HG02884 (cell line): Measurements from ENCODE around the gene ACTR8.

Experiments used
- ATAC-seq: cut with Tn5 transposase; IDR thresholded peaks from one replicate; pipeline ENCODE4 v1.9.1; 2021; ENCODE audit warnings: mild to moderate bottlenecking, moderate library complexity; ENCODE audit not compliant: unreplicated experiment

The ACTR8 gene

DNA sequence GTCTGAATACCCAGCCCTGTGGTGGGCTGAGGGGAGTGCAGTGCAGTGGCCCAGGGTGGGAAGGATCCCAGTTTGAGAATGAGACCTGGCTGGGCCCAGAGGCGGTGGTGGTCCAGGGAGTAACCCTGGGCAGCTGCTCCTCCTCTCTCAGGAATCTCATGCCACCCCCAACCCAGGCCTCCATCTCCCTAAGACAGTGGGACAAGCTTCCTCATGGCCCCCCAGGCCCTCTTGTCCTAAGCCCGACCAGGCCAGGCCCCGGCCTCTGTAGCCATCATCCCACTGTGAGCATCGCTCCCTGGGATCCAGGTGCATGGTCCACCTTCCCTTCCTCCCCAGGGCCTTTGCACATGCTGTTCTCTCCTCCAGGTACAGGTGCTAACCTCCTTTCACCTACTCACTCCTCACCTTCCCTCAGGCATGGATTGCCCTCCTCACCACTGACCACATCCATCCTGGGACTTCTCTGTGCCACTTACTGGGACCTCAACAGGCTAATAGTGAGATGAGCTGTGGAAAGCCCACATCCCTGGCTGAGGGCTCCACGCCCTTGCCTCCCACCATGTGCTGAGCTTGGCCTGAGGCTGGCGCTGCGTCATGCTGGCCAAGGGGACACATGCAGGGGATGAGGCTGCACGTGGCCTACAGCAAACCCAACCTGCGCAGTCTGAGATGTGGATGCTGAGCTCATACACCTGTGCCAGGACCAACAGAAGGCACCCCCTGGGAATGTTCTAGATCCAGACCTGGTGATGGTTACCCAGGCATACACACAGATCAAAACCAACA lies 45.7 kb downstream of the ACTR8 start:
- no peak for ATAC-seq

DNA sequence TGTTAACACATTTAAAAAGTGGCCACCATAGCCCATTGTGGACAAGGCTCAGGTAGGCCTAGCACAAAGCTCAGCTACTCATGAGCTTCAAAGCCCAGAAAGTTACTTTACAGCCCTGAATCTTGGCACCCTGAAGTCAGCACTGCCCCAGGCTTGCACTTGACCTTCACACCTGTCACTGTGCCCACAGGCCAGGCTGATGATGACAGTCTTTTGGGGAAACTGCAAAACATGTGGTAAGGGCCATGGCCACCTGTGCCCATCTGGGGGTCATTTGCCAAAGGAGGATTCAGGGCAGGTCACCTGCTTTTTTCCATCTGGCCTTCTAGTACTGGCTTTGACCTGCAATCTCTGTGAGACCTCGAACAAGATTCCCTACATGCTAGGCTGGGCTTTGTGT lies 46.7 kb downstream of the ACTR8 start:
- no peak for ATAC-seq

DNA sequence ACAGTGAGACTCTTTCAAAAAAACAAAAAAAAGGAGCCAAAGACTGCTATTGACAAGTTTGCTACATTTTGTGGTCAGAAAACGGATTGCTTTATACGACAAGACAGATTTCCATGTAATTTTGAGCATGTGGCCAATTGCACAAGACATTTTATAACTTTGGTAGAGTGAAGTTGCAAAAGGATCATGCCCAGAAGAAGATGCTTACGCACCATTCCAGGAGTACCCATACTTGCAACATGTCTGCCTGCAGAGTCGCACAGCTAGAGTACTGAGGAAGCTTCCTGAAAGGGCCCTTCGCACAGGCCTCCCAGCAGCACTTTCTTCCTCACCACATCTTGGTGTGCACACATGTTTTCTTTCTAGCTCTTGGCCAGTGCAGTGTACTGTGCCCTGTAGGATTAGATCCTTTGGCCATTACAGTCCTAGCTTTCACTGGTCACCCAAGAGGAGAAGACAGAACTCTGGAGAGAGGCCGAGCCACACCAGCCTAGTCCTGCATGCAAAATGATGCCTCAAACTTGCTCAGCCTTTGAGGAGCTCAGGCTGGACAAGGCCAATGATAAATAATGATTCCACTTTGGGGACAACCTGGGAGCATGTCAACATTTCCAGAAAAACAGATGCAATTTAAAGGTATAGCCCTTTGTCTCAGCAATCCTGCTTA lies 47.4 kb downstream of the ACTR8 start:
- ATAC-seq = no peak

DNA sequence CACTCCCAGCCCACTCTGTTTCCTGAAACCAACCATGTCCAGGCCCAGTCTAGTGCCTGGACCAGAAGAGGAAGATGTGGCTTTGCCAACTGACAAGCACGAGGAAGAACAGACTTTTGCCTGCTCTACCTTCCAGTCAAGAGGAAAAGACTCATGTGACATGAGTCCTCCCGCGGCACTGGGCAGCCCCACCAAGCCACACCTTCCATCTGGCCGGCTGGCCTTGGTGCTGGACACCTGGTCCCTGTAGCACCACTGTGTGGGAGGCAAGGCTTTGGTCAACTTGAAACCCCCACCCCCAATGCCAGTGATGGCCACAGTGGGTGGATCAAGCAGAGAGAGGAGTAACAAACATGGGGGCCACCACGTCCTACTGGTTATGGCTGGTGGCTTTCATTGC lies 48.3 kb downstream of the ACTR8 start:
- no peak for ATAC-seq

DNA sequence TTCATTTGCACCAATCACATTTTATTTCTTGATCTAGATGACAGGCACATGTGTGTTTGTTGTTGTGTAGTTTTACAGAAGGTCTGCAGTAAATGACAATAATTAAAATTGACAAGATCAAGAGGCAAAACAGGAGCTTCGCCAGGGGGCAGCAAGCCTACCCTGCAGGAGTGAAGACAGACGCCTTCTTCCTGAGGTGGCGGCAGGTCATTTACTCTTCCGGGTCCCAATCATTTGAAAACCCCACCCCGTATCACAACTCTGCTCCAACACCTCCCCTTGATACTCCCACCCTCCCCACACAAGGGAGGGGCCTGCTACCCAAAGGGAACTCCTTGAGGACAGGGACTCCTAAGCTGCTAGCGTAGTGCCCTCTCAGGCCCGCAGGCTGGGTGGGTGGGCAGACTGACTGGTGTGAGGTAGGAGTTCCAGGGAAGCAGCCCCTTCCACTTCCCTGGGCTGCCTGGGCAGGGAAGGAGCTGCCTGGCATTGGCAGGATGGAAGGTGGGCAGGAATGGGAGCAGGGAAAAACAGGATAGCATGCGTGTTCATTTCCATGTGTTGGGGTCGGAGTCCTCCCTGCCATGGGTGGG lies 48.8 kb downstream of the ACTR8 start:
- no peak for ATAC-seq

DNA sequence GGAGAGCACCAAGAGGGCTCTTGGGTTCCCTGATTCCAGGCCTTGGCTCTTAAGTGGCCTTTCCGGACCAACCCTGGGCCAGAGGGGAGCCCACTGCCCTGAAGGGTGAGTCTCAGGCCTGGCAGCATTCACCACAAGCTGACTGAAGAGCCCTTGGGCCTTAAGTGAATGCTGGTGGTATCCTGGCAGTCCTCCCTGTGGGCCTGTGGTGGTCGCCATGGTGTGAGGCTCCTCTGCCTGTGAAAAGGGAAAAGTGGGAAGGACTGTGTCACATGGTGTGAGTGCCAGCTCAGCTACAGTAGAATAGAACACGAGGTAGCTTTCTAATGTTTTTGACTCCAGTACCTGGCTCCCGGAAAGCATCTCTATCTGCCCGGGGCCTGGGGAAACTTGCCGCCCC lies 51.0 kb downstream of the ACTR8 start:
- no peak for ATAC-seq

DNA sequence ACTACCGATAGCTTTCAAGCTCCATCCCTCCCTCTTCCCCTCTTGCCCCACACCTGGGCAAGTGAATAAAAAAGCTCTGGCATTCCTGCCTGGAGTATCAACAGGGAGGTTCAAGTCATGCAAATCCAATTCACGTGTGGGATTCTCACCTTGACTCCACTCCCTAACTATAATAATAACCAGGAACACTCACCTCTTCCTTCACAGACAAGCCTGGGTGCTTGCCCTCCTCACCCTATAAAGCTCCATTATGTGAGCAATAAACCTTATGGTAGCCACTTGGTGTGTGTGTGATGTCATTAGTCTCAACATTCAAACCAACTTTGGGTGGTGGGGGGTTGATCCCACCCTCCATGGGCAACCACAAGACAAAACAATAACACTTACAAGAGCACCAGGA lies 52.3 kb downstream of the ACTR8 start:
- no peak for ATAC-seq

DNA sequence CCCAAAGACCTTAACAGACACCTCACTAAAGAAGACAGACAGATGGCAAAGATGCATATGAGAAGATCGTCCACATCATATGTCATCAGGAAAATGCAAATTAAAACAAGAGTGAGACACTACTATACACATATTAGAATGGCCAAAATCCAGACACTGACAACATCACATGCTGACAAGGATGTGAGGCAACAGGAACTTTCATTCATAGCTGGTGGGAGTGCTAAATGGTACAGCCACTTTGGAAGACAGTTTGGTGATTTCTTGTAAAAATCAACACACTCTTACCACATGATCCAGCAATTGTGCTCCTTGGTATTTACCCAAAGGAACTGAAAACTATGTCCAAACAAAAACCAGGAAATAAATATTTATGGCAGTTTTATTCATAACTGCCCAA lies 53.4 kb downstream of the ACTR8 start:
- ATAC-seq = no peak

DNA sequence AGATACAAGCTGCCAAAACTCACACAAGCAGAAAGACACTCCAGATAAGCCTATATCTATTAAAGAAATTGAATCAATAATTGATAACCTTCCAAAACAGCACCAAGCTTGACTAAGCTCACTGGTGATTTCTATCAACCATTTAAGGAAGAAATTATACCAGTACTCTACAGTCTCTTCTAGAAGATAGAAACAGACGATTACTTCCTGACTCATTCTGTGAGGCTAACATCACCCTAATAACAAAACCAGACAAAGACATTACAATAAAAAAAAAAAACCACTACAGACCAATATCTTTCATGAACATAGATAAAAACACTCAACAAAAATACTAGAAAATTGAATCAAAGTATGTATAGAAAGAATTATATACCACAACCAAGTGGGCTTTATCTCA lies 55.9 kb downstream of the ACTR8 start:
- no peak for ATAC-seq

DNA sequence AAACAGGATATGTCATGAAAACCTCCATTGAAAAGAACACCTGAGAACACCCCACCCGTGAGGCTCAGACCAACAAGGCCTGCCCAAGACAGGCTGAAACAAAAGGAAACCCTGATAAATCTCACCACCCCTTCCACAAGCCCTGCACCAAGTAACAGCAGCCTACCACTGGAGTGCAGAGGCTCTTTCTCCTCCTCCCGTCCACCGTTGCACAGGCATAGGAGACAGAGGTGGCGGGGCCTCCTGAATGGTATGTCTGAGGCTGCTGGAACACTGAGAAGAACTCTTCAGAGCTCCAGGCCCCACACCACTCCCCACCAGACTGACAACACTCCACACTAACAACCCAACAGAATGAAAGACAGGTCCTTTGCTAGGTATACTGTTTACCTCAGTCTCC lies 57.2 kb downstream of the ACTR8 start:
- ATAC-seq = no peak

DNA sequence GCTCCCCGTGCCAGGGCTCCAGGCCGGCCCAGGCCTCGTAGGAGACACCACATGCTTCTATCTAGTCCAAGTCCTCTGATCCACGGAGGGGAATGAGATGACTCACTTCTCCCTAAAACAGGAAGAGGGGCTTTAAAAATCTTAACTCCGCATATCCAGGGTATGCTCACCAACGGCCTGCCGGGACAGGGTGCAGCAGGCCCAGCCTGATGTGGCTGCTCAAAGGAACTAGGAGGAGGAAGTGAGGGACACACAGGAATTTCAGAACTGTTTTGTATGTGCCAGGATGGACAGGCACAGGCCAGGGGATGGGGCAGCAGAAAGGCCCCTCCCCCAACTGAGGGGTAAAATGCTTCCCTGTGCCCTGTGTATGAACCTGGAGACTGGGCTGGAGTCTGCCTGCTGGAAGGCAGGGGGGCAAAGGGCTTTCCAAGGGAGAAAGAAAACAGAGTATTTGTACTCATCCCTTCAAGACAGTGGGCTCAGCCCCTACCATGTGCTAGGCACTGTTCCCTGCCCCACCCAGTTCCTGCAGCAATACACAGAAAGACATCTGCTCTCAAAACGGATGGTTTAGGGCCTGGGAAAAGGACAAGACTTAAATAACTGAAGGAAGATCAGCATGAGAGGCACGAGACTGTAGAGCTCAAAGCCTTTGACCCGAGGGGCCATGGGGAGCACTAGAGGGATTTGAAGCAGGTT lies 57.8 kb downstream of the ACTR8 start:
- ATAC-seq = no peak

DNA sequence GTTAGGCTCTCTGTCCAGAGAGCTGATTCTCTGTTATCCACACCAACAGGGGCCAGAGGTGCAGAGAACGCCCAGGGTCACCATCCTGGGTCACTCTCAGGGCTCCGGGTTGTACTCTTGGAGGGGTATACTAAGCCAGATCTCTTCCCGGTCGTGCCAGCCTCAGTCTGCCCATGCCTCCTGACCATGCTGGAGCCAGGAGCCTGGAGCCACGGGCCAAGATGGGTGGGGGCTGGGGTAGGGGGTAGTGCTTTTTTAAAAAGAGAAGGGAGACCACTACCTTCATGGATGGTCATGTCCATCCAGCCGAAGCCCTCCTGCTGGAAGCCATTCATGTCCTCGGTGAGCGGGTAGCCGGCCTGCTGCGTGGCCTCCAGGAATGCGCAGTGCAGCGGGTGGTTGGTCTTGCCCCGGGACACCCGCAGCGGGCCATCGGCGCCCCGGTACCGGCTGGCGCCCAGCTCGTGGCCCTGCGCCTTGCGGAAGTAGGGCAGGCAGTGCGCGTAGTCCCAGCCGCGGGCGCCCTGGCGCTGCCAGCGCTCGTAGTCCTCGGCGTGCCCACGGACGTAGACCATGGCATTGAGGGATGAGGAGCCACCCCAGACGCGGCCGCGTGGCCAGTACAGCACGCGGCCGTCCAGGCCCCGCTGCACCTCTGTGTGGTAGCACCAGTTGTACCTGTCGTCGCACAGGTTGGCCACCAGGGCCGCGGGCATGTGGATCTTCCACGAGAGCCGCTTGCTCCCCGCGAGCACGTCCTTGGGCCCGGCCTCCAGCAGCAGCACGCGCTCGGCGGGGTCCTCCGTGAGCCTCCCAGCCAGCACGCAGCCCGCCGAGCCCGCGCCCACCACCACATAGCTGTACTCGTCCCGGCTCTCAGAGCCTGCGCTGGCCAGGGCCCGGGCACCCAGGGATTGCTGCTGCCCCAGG lies 58.7 kb downstream of the ACTR8 start:
- no peak for ATAC-seq

DNA sequence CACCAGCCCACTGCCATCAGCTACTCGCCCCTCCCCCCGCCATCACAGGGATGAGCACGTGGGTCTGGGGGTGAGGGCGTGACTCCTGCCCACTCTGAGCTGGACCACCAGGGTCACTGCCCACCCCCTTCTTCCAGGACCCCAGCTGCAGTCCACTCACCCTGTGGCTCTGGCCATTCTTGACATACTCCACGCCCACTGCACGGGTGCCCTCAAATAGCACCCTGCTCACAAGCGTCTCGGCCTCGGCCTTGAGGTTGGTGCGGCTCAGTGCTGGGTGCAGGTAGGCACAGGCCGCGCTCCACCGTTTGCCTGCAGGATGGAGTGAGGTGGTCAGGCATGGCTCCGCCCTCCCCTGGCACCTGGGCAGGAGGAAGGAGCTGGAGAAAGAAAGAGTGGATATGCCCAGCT lies 59.6 kb downstream of the ACTR8 start:
- no peak for ATAC-seq

DNA sequence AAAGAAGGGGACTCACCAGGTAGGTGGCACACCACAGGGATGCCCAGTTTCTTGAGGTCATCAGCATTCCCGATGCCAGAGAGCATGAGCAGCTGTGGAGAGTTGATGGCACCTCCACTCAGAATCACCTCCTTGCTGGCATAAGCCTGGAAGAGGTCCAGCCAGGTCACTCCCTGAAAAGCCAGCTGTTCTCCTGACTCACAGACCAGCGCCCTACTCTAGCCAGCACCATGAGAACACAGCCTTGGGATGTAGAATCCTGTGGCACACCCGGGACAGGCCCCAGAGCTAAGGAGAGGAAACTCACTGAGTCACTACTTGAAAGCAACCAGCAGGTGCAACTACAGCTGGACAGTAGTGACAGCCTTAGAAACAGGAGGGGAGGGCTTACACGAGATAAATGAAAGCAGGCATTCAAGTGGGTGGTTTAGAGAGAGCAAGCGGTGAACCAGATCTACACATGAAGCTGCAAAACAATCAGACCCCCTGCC lies 60.3 kb downstream of the ACTR8 start:
- ATAC-seq = peak; percentile 62

DNA sequence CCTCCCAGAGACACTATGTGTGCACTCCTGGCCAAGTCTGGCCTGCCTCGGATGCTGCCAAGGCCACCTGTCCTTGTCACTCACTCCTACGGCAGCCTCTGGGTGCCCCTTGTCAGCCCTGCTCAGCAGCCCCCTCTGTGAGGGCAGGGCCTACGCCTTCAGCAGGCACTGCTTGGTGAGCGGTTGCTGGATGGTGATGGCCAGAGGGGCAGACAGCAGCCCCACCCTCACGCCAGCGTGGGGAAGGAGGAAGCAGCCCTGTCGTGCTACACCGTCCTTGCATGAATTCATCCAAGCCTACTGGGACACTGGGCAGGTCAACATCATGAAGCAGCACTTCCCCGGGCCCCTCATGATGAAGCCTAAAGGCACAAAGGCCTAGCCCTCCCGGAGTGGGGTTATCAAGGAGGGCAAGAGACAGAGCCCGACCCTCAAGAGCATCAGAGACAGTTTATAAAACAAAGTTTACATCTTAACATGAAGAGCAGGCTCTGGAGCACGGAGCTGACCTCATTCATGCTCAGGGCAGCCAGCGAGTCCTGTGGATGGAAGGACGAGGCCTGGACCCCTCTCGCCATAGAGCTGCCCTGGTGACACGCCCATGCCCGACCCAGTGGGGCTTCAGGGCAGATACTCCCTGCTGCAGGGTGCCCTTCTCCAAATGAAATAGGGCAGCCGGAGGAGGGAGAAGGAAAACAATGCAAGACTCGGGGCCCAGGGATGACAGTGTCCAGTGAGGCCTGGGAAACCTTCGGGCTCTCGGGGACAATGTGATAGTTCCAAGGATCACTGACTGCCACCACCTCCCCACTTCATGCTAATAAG lies 61.0 kb downstream of the ACTR8 start:
- no peak for ATAC-seq

DNA sequence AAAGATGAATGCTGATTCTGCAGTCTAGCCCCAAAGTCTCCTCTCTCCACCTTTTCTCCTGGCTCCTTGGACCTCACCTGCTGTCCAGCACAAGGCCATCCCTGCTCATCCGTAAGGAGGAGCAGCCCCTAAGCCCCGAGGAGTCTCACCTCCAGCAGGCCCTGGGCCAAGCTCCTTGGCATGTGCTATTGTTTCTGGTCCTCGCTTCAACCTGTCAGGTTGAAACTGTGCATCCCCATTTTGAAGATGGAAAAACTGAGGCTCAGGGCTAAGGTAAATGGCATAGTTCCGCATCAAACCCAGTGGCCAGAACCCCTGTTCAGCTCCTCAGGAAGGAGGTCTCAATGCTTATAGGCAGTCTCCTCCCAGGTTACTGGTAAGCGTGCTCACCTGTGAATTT lies 61.9 kb downstream of the ACTR8 start:
- no peak for ATAC-seq

DNA sequence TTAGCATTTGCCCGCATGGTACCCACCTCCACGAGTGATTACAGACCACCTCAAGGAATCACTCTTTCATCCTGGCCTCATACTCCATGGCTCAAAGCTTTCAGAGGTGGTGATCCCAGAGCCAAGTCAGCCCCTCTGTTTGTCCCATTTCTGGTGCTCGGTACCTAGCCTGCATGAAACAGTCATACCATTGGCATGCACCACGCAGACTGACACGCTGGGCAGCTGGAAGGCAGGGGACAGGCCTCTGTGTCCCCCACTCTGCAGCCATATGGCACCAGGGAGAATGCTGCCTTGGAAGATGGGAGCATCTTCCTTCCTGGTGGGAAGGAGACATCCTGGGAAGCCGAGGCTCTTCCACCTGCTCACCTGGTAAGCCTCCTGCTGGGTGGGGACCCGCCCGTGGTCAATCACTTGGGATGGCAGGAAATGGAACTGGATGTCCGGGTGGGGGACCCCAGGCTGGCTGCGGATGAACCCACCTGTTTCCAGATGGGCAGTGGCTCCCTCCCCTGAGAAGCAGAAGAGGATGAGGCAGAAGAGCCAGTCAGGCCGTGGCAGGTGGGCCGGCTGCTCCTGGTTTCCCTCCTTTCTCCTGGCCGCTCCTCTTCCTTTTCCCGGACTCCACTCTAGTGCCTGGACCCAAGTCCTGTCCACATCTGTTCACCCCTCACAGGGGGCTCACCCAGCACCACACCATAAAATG lies 62.6 kb downstream of the ACTR8 start:
- ATAC-seq = no peak

DNA sequence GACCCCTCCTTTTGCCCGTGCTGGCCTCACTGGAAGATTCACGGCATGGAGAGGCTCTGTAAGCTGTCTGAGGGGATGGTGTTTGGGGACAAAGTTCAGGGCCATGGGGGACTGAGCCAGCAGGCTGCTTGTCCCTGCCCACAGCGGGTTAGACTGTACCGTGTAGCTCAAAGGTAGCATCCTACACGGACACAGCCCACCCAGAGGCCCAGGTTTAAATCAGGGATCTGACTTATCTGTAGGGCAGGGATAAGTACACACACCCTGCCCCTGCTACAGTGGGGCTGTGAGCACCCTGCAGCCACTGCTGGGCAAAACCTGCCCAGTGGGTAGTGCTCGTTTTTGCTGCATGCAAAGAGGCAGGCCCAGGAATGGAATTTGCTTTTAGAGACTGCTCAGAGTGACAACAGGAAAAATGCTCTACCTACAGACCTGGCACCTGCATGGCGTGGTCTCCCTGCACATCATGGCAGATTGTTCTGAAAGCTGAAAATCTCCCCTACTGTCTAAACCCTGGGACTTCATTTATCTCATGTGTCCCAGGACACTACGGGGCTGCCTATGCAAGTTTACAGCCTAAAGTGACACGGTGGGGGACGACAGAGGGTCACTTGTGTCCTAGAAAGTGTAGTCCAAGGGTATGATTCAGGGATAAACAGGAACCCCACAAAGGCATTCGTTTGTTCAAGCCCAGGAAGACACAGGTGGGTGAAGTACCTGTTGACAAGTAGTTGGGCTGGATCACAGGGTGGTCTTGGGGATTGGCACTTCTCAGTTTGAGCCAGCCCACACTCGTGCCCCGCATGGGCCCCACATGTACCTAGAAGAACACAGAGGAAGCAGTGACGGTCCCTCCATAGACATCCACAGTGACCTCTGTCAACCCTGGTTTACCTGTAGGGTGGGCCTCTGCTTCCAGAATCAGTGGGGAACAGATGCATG lies 63.5 kb downstream of the ACTR8 start:
- ATAC-seq = no peak
